OCI-LY1 (cell line): ENCODE measurements around the gene IFT25.

Experiments
- H2AFZ ChIP-seq: fragments of 200-600 bp; sonication (generic), shearing (Covaris generic); 2 replicates; pipeline ENCODE4 v1.6.0; 2014; ENCODE audit warnings: antibody characterized with exemption, mild to moderate bottlenecking, low read length
- H3F3A ChIP-seq: fragments of 200-600 bp; sonication (generic), shearing (Covaris generic); 2 replicates; pipeline ENCODE4 v1.6.0; 2014; ENCODE audit warnings: mild to moderate bottlenecking, antibody characterized with exemption, low read length, moderate library complexity; ENCODE audit not compliant: insufficient read depth
- H3K27ac ChIP-seq: fragments of 200-600 bp; sonication (generic); 2 replicates; pipeline ENCODE4 v1.5.1; 2014; ENCODE audit warnings: low read length, mixed run types, mild to moderate bottlenecking, low read depth; ENCODE audit not compliant: poor library complexity, severe bottlenecking
- H3K27me3 ChIP-seq: fragments of 200-600 bp; sonication (generic); 2 replicates; pipeline ENCODE4 v1.6.0; 2014; ENCODE audit warnings: antibody characterized with exemption, mild to moderate bottlenecking, low read length, moderate library complexity; ENCODE audit not compliant: insufficient read depth
- H3K36me3 ChIP-seq: fragments of 200-600 bp; sonication (generic); 2 replicates; pipeline ENCODE4 v1.6.1; 2014; ENCODE audit warnings: mild to moderate bottlenecking, antibody characterized with exemption, low read length, moderate library complexity, mixed read lengths; ENCODE audit not compliant: insufficient read depth
- H3K4me1 ChIP-seq: fragments of 200-600 bp; sonication (generic); 2 replicates; pipeline ENCODE4 v1.5.1; 2014; ENCODE audit warnings: mild to moderate bottlenecking, low read length, moderate library complexity; ENCODE audit not compliant: insufficient read depth, severe bottlenecking
- H3K4me2 ChIP-seq: fragments of 200-600 bp; sonication (generic), shearing (Covaris generic); 2 replicates; pipeline ENCODE4 v1.6.1; 2014; ENCODE audit warnings: low read length
- H3K4me3 ChIP-seq: fragments of 200-600 bp; sonication (generic); 2 replicates; pipeline ENCODE4 v1.5.1; 2014; ENCODE audit warnings: low read length, low read depth, mild to moderate bottlenecking, mixed read lengths; ENCODE audit not compliant: poor library complexity, severe bottlenecking
- H3K79me2 ChIP-seq: fragments of 200-600 bp; shearing (Covaris generic); 2 replicates; pipeline ENCODE4 v1.6.1; 2016; ENCODE audit warnings: mixed run types, low read length, mixed read lengths; ENCODE audit not compliant: insufficient read depth
- H3K9ac ChIP-seq: fragments of 200-600 bp; sonication (generic), shearing (Covaris generic); 2 replicates; pipeline ENCODE4 v1.6.1; 2014; ENCODE audit warnings: mild to moderate bottlenecking, low read length, mixed read lengths
- H3K9me2 ChIP-seq: fragments of 200-600 bp; sonication (generic), shearing (Covaris generic); 2 replicates; pipeline ENCODE4 v1.6.1; 2014; ENCODE audit warnings: low read depth, mild to moderate bottlenecking, low read length, mixed read lengths
- H3K9me3 ChIP-seq: fragments of 200-600 bp; shearing (Covaris generic); 2 replicates; pipeline ENCODE4 v1.6.1; 2014; ENCODE audit warnings: low read length, mixed read lengths
- H4K20me1 ChIP-seq: fragments of 200-600 bp; sonication (generic), shearing (Covaris generic); 2 replicates; pipeline ENCODE4 v1.6.0; 2016; ENCODE audit warnings: mild to moderate bottlenecking, low read length; ENCODE audit not compliant: insufficient read depth
- CTCF ChIP-seq: fragments of 200-600 bp; sonication (generic), shearing (Covaris generic); IDR thresholded peaks from 2 replicates; pipeline ENCODE4 v1.5.1; 2017; ENCODE audit warnings: mild to moderate bottlenecking, antibody characterized with exemption, low read length, moderate library complexity, mixed read lengths
- EZH2 ChIP-seq: fragments of 200-600 bp; sonication (generic), shearing (Covaris generic); IDR thresholded peaks from 2 replicates; pipeline ENCODE4 v1.8.0; 2017; ENCODE audit warnings: borderline replicate concordance, mixed run types, mild to moderate bottlenecking, antibody characterized with exemption, low read length, moderate library complexity, mixed read lengths

The IFT25 gene

GRCh38 chr1:53871773-53872484, 73.6 kb downstream of the IFT25 start:
- Histone ChIP-seq H2AFZ (no peak overlapping the region), H3K27ac (no peak overlapping the region)
- TF ChIP-seq EZH2, result no peak
- no peak for TF ChIP-seq CTCF

More at GRCh38 chr1:53871773-53872484, 73.6 kb downstream of the IFT25 start:
- H3K9me3 ChIP-seq, result no peaks in the 10 kb centered on the region
- no peaks in the 10 kb centered on the region for H3K27me3 ChIP-seq
- no peak overlapping the region for H3K4me2 ChIP-seq
- no peaks in the 10 kb centered on the region for H3K9me2 ChIP-seq
- no peaks in the 10 kb centered on the region for H3F3A ChIP-seq
- no peak overlapping the region for H3K4me3 ChIP-seq
- no peak overlapping the region for H3K9ac ChIP-seq
- H3K79me2 ChIP-seq, result no peaks in the 10 kb centered on the region
- no peaks in the 10 kb centered on the region for H4K20me1 ChIP-seq
- peaks cover 14% of the 10 kb centered on the region for H3K4me1 ChIP-seq
- H3K36me3 ChIP-seq, result peaks cover 50% of the 10 kb centered on the region
